SK-N-SH treated with all-trans-retinoic acid at 6 μM for 48 hours (cell line): Measurements from ENCODE around the gene NUB1.
A peak's percentile ranks its signal among the peaks of the same experiment; 100 is the strongest.

ENCODE experiments used
- ATAC-seq: fragments of 200-7000 bp; cut with Tn5 transposase; 3 replicates; pipeline ENCODE4 v1.9.1; 2020; ENCODE audit warnings: mild to moderate bottlenecking, moderate library complexity
- ARNTL ChIP-seq: fragments of 450-650 bp; formaldehyde crosslinking; IDR thresholded peaks from 2 replicates; pipeline ENCODE4 v1.5.0; 2020; ENCODE audit warnings: low read depth, mild to moderate bottlenecking, moderate library complexity, borderline replicate concordance
- BACH2 ChIP-seq: fragments of 250-450 bp; sonication (Bioruptor Pico); IDR thresholded peaks from 2 replicates; pipeline ENCODE4 v1.9.0; 2021; ENCODE audit warnings: mild to moderate bottlenecking, borderline replicate concordance
- CSDC2 ChIP-seq: fragments of 250-450 bp; sonication (Bioruptor Pico); IDR thresholded peaks from 2 replicates; pipeline ENCODE4 v1.5.0; 2020; ENCODE audit warnings: mild to moderate bottlenecking, moderate library complexity
- CSRNP3 ChIP-seq: fragments of 250-450 bp; sonication (Bioruptor Pico); IDR thresholded peaks from 2 replicates; pipeline ENCODE4 v1.5.1; 2021; ENCODE audit warnings: mild to moderate bottlenecking, moderate library complexity
- ESRRG ChIP-seq: fragments of 250-450 bp; sonication (Bioruptor Pico); IDR thresholded peaks from 2 replicates; pipeline ENCODE4 v1.6.1; 2021; ENCODE audit warnings: mild to moderate bottlenecking
- GLIS3 ChIP-seq: fragments of 250-450 bp; sonication (Bioruptor Pico); IDR thresholded peaks from 2 replicates; pipeline ENCODE4 v1.5.0; 2020; ENCODE audit warnings: mild to moderate bottlenecking, moderate library complexity
- OSR1 ChIP-seq: fragments of 250-450 bp; sonication (Bioruptor Pico); IDR thresholded peaks from 2 replicates; pipeline ENCODE4 v1.8.0; 2022; ENCODE audit warnings: moderate library complexity, mild to moderate bottlenecking, inconsistent platforms
- PATZ1 ChIP-seq: fragments of 250-450 bp; sonication (Bioruptor Pico); IDR thresholded peaks from 2 replicates; pipeline ENCODE4 v1.8.0; 2020; ENCODE audit warnings: mild to moderate bottlenecking, moderate library complexity, borderline replicate concordance
- PPARA ChIP-seq: fragments of 250-450 bp; sonication (Bioruptor Pico); IDR thresholded peaks from 2 replicates; pipeline ENCODE4 v1.5.0; 2020; ENCODE audit warnings: mild to moderate bottlenecking, borderline replicate concordance
- RARB ChIP-seq: fragments of 250-450 bp; sonication (Bioruptor Pico); IDR thresholded peaks from 2 replicates; pipeline ENCODE4 v1.8.0; 2021; ENCODE audit warnings: mild to moderate bottlenecking, moderate library complexity
- SNAI2 ChIP-seq: fragments of 250-450 bp; sonication (Bioruptor Pico); IDR thresholded peaks from 2 replicates; pipeline ENCODE4 v1.5.0; 2020; ENCODE audit warnings: mild to moderate bottlenecking, moderate library complexity
- TCF4 ChIP-seq: fragments of 250-450 bp; sonication (Bioruptor Pico); IDR thresholded peaks from 2 replicates; pipeline ENCODE4 v1.8.0; 2021; ENCODE audit warnings: mild to moderate bottlenecking, moderate library complexity, borderline replicate concordance
- TOX ChIP-seq: fragments of 250-450 bp; sonication (Bioruptor Pico); IDR thresholded peaks from 2 replicates; pipeline ENCODE4 v1.8.0; 2021; ENCODE audit warnings: mild to moderate bottlenecking, moderate library complexity, borderline replicate concordance
- ZC3H10 ChIP-seq: fragments of 250-450 bp; sonication (Bioruptor Pico); IDR thresholded peaks from 2 replicates; pipeline ENCODE4 v1.5.1; 2021; ENCODE audit warnings: mild to moderate bottlenecking, moderate library complexity
- ZFP3 ChIP-seq: fragments of 250-450 bp; sonication (Bioruptor Pico); IDR thresholded peaks from 2 replicates; pipeline ENCODE4 v1.5.0; 2020; ENCODE audit warnings: mild to moderate bottlenecking, moderate library complexity
- ZFP30 ChIP-seq: fragments of 450-650 bp; formaldehyde crosslinking; IDR thresholded peaks from 2 replicates; pipeline ENCODE4 v1.5.0; 2022; ENCODE audit warnings: mild to moderate bottlenecking, moderate library complexity
- ZNF70 ChIP-seq: fragments of 450-650 bp; formaldehyde crosslinking; IDR thresholded peaks from 2 replicates; pipeline ENCODE4 v1.5.0; 2020; ENCODE audit warnings: mild to moderate bottlenecking, moderate library complexity
- ZNF8 ChIP-seq: fragments of 450-650 bp; formaldehyde crosslinking; IDR thresholded peaks from 2 replicates; pipeline ENCODE4 v1.5.0; 2020; ENCODE audit warnings: mild to moderate bottlenecking, moderate library complexity
- TF ChIP-seq, protein P1 (sequence below): fragments of 250-450 bp; sonication (Bioruptor Pico); IDR thresholded peaks from 2 replicates; pipeline ENCODE4 v1.5.1; 2020; ENCODE audit warnings: low read depth, mild to moderate bottlenecking, moderate library complexity
- TF ChIP-seq, protein P2 (sequence below): fragments of 250-450 bp; sonication (Bioruptor Pico); IDR thresholded peaks from 2 replicates; pipeline ENCODE4 v1.5.0; 2020; ENCODE audit warnings: mild to moderate bottlenecking, moderate library complexity

Gene NUB1

DNA sequence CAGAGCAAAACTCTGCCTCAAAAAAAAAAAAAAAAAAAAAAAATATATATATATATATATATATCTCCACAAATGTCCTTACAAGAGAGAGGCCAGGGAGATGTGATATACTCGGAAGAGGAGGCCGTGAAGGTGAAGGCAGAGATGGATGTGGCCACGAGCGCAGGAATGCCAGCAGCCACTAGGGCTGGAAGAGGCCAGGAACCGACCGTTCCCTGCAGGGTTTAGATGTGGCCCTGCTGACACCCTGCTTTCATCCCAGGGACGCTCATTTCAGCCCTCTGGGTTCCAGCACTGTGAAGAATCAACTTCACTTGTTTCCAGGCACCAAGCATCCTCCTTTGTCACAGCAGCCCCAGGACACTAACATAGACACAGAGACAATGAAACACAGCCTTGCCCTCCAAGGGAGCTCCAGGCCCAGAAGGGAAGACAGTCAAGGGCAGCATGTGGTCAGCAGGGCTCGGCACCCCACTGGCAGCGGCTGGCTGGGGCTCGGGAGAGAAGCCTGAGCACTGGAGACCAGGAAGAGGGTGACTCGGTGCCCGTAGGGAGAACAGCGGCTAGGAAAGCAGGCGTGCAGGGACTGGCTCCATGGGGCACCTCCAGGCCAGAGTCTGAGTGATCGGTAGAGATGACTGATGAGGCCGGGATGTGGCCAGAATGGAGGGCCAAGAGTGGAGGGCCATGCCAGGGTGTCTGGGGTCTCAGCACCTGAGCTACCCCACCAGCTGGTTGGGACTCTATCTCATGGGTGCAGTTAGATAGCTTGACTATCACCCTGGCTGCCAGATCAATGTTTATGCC is 60.6 kb downstream of the NUB1 start:
- TF ChIP-seq SNAI2 (CRISPR knock-in tag) (no peak), GLIS3 (peak; percentile 17; the same call in 1 of the 2 replicates), TOX (CRISPR knock-in tag) (no peak)
- TF ChIP-seq, all 23 proteins: peak for 1
- ATAC-seq: no peak

GRCh38 chr7:151403764-151404163 is 62.2 kb downstream of the NUB1 start:
- TF ChIP-seq TCF4 (CRISPR knock-in tag) (no peak), ZNF8 (CRISPR knock-in tag) (no peak), OSR1 (CRISPR knock-in tag) (no peak), CSDC2 (CRISPR knock-in tag) (no peak), ARNTL (CRISPR knock-in tag) (no peak), PPARA (CRISPR knock-in tag) (no peak)
- TF ChIP-seq, all 23 proteins: peak for 0
- no peak for ATAC-seq

DNA sequence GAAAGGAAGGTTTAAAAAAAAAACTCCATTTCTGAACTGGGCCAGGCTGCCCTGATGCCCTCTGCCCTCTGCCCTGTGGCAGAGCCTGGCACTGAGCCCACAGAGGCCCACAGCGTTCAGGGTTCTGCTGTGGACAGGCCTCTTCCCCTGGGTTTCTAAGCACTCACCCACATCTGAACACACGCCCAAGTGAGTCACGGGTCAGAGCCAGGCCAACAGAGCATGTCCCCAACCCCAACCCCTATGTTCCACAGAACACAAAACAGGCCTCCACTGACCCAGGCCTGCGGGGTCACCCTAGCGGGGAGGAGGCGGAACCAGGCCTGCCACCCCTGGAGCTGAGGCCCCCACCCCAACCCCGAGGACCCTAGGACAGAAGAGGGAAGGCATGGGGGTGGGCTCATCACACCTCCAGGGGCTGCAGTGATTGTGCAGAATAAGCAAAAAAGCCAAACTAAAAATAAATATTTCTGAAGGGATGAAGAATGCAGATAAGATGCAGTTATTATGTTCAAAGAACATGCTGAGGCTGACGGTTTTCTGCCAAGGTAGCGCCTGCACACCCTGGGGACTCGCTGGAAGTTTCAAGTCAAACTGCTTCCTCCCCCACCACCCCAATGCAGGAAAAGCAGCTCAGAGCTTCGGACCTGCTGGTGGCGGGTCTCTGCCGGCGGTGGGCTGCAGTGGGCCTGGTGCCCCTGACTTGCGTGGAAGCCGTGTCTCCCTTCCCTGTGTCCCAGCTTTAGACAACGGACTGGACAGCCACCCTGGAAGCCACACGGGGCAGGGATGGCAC is 62.8 kb downstream of the NUB1 start:
- peak; percentile 38; the same call in 1 of the 2 replicates for TF ChIP-seq SNAI2 (CRISPR knock-in tag)
- TF ChIP-seq, protein P1, sequence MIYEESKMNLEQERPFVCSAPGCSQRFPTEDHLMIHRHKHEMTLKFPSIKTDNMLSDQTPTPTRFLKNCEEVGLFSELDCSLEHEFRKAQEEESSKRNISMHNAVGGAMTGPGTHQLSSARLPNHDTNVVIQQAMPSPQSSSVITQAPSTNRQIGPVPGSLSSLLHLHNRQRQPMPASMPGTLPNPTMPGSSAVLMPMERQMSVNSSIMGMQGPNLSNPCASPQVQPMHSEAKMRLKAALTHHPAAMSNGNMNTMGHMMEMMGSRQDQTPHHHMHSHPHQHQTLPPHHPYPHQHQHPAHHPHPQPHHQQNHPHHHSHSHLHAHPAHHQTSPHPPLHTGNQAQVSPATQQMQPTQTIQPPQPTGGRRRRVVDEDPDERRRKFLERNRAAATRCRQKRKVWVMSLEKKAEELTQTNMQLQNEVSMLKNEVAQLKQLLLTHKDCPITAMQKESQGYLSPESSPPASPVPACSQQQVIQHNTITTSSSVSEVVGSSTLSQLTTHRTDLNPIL: no peak
- peak; percentile 20; the same call in 1 of the 3 replicates for ATAC-seq

DNA sequence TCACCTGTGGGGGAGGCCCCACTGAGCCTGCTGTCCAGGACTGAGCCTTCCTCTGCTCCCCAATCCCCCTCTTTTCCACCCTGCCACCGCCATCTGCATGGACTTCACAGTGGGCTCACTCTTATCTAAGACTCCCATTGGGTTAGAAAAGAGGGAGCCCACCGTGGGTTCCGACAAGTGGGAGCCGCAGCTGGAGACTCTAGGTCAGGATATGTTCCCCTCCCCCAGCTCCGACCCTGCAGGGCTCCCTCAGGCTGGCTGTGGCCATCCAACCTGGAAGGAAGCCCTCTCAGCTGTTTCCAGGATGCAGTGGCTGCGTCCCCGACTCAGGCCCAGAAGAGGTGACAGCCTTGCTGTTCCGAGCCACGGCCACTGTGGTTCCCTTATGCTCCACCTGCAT is 63.4 kb downstream of the NUB1 start:
- TF ChIP-seq BACH2 (CRISPR knock-in tag): no peak
- no peak for TF ChIP-seq PPARA (CRISPR knock-in tag)
- no peak for TF ChIP-seq ARNTL (CRISPR knock-in tag)
- no peak for TF ChIP-seq CSRNP3
- TF ChIP-seq RARB (CRISPR knock-in tag): no peak
- TF ChIP-seq OSR1 (CRISPR knock-in tag): no peak
- TF ChIP-seq ZFP3 (CRISPR knock-in tag): no peak
- TF ChIP-seq ZNF70 (CRISPR knock-in tag): no peak
- no peak for TF ChIP-seq PATZ1
- TF ChIP-seq ZFP30 (CRISPR knock-in tag): no peak
- TF ChIP-seq TCF4 (CRISPR knock-in tag): no peak
- TF ChIP-seq ZNF8 (CRISPR knock-in tag): no peak
- no peak; the same call in 1 of the 2 replicates for TF ChIP-seq ESRRG (CRISPR knock-in tag)
- no peak for TF ChIP-seq ZC3H10 (CRISPR knock-in tag)
- TF ChIP-seq, protein P2, sequence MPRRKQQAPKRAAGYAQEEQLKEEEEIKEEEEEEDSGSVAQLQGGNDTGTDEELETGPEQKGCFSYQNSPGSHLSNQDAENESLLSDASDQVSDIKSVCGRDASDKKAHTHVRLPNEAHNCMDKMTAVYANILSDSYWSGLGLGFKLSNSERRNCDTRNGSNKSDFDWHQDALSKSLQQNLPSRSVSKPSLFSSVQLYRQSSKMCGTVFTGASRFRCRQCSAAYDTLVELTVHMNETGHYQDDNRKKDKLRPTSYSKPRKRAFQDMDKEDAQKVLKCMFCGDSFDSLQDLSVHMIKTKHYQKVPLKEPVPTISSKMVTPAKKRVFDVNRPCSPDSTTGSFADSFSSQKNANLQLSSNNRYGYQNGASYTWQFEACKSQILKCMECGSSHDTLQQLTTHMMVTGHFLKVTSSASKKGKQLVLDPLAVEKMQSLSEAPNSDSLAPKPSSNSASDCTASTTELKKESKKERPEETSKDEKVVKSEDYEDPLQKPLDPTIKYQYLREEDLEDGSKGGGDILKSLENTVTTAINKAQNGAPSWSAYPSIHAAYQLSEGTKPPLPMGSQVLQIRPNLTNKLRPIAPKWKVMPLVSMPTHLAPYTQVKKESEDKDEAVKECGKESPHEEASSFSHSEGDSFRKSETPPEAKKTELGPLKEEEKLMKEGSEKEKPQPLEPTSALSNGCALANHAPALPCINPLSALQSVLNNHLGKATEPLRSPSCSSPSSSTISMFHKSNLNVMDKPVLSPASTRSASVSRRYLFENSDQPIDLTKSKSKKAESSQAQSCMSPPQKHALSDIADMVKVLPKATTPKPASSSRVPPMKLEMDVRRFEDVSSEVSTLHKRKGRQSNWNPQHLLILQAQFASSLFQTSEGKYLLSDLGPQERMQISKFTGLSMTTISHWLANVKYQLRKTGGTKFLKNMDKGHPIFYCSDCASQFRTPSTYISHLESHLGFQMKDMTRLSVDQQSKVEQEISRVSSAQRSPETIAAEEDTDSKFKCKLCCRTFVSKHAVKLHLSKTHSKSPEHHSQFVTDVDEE (CRISPR knock-in tag): no peak
- ATAC-seq: no peak
